ENCODE results near the gene LSM7.
A peak's percentile ranks its signal among the peaks of the same experiment; 100 is the strongest.

LSM7 gene

DNA sequence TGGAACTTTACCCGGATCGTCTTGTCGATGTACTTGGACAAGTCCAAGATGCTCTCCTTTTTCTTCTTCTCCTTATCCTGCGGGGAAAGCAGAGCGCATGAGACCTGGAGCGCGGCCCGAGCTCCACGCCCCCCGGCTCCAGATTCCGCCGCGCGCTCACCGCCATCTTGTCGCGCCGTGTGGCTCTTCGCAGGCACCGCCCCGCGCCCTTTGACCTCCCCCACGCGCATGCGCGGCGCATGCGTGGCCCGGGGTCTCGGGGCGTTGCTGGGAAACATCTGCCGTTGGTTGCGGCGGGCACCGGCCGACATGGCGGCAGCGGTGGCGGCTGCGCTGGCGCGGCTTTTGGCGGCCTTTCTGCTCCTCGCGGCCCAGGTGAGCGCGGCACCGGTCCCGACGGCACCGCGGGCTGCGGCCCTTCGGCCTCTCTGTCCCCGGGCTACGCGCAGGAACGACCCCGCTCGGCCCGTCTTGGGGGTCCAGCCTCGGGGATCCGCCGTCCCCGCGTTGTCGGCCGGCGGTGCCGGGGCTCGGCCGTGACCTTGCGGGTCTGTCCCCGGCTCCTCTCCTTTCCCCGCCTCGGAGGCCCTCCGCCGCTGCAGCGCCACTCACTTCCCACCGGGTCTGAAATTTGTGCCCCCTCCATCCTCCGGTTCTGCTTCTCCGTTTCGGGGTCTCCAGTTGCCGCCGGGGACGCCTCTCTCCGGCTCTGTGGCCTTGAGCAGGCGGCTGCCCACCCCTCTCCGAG is at the start of gene LSM7, which contains the start of gene SPPL2B:
Gene LSM7, minus strand, starts transcription at position 186 of the 748 bp plus-strand sequence. Its CDS starts 20 bp downstream, at position 166.
Gene SPPL2B, plus strand, starts transcription at position 284 of the 748 bp plus-strand sequence. Its CDS starts 26 bp downstream, at position 310.
- in situ Hi-C loops (cut with HindIII; ENCODE audit: low pct_ligation_motif_present, low sequenced_read_pairs), result loop anchor here (5.0 kb wide), 1 partner anchor 91 kb away; the partner anchor contains the start of genes PLEKHJ1 and SF3A2
- Histone ChIP-seq H3K4me3 (ENCODE audit: low read depth, low read length) (peak within 1 kb of the TSS; percentile 92), H3K27ac (peak within 1 kb of the TSS; percentile 63), H3K27me3 (replicated peaks) (no peaks in the 10 kb centered on the region), H3K36me3 (replicated peaks) (peaks cover 5% of the 10 kb centered on the region)
- peak; percentile 66 for DNase-seq
- TF ChIP-seq, protein P1, sequence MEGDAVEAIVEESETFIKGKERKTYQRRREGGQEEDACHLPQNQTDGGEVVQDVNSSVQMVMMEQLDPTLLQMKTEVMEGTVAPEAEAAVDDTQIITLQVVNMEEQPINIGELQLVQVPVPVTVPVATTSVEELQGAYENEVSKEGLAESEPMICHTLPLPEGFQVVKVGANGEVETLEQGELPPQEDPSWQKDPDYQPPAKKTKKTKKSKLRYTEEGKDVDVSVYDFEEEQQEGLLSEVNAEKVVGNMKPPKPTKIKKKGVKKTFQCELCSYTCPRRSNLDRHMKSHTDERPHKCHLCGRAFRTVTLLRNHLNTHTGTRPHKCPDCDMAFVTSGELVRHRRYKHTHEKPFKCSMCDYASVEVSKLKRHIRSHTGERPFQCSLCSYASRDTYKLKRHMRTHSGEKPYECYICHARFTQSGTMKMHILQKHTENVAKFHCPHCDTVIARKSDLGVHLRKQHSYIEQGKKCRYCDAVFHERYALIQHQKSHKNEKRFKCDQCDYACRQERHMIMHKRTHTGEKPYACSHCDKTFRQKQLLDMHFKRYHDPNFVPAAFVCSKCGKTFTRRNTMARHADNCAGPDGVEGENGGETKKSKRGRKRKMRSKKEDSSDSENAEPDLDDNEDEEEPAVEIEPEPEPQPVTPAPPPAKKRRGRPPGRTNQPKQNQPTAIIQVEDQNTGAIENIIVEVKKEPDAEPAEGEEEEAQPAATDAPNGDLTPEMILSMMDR (IDR thresholded peaks at IDR 0.05; ENCODE audit: low read depth, low read length, missing control alignments), result no peak

DNA sequence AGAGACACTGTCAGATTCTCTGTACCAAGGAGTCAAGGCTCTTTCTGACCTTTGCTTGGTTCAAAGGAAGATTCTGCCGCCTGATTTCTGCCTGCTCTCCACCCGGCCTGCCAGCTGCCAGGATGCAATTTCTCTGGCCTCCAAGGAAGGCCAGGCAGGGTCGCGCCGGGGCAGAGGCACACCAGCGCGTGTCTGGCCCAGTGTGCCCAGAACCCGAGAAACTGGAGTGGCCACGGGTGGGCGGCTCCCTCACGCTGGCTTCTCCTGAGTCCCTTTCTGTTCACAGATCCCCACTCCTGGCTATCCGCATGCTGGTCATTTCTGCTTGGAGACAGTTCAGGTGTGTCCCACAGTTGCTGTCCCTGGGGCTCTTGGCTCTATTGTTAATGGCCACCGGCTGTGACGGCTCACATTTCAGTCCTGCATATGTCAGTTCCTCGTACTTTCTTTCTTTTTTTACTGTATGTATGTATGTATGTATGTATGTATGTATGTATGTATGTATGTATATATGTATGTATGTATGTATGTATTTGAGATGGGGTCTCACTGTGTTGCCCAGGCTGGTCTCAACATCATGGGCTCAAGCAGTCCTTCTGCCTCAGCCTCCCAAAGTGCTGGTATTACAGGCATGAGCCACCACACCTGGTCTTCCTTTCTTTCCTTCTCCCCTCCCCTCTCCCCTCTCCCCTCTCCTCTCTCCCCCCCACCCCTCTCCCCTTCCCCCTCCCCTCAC is 48.6 kb upstream of the LSM7 start:
- Histone ChIP-seq H3K27me3 (replicated peaks) (no peaks in the 10 kb centered on the region), H3K36me3 (replicated peaks) (no peaks in the 10 kb centered on the region), H3K27ac (no peak overlapping the region), H3K4me3 (ENCODE audit: low read depth, low read length) (no peak overlapping the region)
- DNase-seq, result no peak
- TF ChIP-seq, protein P1 (IDR thresholded peaks at IDR 0.05; ENCODE audit: low read depth, low read length, missing control alignments), result no peak
- in situ Hi-C loops (cut with HindIII; ENCODE audit: low pct_ligation_motif_present, low sequenced_read_pairs), result no loop called here

DNA sequence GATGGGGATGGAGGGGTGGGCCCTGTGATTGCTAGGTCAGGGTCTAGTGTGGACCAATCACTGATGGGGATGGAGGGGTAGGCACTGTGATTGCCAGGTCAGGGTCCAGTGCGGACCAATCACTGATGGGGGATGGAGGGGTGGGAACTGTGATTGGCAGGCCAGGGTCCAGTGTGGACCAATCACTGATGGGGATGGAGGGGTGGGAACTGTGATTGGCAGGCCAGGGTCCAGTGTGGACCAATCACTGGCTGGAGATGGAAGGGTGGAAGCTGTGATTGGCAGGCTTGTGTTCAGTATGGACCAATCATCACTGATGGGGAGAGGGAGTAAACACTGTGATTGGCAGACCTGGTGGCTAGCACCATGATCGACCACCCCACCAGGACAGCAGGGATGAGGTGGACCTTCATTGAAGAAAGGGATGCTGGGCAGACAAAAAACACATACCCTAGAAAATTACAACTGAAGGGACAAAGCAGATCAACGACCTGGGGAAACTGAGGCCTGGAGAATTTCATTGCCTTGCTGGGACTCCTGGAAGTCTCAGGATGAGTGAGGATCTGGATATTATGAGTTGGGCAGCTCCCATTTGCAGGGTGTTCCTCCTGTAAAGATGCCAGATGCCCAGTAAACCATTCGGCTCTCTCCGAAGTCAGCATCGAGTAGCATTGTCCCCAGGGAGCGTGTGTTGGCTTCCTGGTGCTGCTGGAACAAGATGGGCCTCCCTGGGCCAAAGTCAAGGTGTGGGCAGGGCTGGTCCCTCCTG is 47.2 kb upstream of the LSM7 start:
- Histone ChIP-seq H3K4me3 (ENCODE audit: low read depth, low read length) (no peak overlapping the region), H3K36me3 (replicated peaks) (no peaks in the 10 kb centered on the region)
- in situ Hi-C loops (cut with HindIII; ENCODE audit: low pct_ligation_motif_present, low sequenced_read_pairs), result no loop called here

DNA sequence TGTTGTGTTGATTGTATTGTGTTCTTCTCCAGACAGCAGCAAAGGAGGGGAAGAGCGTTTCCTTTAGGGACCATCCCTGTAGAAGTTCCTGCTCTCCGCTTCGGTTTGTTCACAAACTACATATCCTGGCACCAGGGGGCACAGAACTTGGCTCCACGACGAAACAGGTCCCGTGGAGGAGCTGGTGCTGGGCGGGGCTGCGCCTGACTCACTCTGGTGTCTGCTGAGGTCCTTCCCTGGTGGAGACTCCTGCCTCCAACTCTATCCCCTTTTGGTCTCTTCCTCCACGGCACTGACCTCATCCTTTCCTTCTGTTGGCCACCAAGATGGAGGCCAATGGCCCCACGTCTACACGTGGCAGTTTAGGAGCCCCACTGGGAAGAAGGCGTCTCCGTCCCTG is 46.4 kb upstream of the LSM7 start:
- in situ Hi-C loops (cut with HindIII; ENCODE audit: low pct_ligation_motif_present, low sequenced_read_pairs), result no loop called here
- TF ChIP-seq, protein P1 (IDR thresholded peaks at IDR 0.05; ENCODE audit: low read depth, low read length, missing control alignments), result no peak
- no peaks in the 10 kb centered on the region for H3K36me3 ChIP-seq (replicated peaks)
- no peak overlapping the region for H3K4me3 ChIP-seq (ENCODE audit: low read depth, low read length)
- H3K27me3 ChIP-seq (replicated peaks), result no peaks in the 10 kb centered on the region
- H3K27ac ChIP-seq, result no peak overlapping the region
- no peak for DNase-seq

More for the DNA sequence above, 47.2 kb upstream of the LSM7 start:
- no peaks in the 10 kb centered on the region for H3K27me3 ChIP-seq (replicated peaks)
- TF ChIP-seq, protein P1 (IDR thresholded peaks at IDR 0.05; ENCODE audit: low read depth, low read length, missing control alignments), result no peak
- DNase-seq, result no peak
- H3K27ac ChIP-seq, result no peak overlapping the region

DNA sequence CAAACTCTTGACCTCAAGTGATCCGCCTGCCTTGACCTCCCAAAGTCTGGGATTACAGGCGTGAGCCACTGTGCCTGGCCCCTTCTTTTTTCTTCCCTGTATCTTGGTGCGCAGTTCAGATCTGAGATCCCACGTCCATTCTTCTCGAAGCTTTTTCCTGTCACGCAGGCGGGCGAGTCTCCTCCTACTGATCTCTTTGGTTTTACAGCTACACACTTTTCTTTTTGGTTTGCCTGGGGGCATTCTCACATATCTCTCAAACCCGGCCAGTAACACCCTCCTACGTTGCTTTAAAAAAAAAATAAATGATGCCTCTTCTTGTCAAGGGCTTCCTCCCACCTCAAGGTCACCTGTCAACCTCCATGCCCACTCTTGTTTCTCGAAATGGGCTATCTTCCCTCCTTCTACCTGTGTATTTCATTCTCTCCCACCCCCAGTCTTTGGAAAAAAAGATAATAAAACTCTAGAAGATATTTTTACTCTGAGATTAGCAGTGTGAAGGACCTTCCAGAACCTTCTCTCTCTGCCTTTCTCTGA is 43.8 kb upstream of the LSM7 start:
- TF ChIP-seq, protein P1 (IDR thresholded peaks at IDR 0.05; ENCODE audit: low read depth, low read length, missing control alignments), result no peak
- H3K27ac ChIP-seq, result no peak overlapping the region
- in situ Hi-C loops (cut with HindIII; ENCODE audit: low pct_ligation_motif_present, low sequenced_read_pairs), result no loop called here

More for the DNA sequence above, 43.8 kb upstream of the LSM7 start:
- Histone ChIP-seq H3K27me3 (replicated peaks) (no peaks in the 10 kb centered on the region), H3K36me3 (replicated peaks) (no peaks in the 10 kb centered on the region), H3K4me3 (ENCODE audit: low read depth, low read length) (no peak overlapping the region)
- no peak for DNase-seq
